Stimulated activated CD8-positive, alpha-beta memory T cell treated with anti-CD3 and anti-CD28 coated beads, Interleukin-15, amount 100 ng/mL, for 4 hours (primary cell): ENCODE measurements around the gene SAYSD1.

ENCODE experiments used
- DNase-seq, 2 donors: peaks; one replicate each; pipeline ENCODE4 v3.0.0-alpha.2; 2020; ENCODE audit warnings: low read depth in 2 of 2

SAYSD1 gene

DNA sequence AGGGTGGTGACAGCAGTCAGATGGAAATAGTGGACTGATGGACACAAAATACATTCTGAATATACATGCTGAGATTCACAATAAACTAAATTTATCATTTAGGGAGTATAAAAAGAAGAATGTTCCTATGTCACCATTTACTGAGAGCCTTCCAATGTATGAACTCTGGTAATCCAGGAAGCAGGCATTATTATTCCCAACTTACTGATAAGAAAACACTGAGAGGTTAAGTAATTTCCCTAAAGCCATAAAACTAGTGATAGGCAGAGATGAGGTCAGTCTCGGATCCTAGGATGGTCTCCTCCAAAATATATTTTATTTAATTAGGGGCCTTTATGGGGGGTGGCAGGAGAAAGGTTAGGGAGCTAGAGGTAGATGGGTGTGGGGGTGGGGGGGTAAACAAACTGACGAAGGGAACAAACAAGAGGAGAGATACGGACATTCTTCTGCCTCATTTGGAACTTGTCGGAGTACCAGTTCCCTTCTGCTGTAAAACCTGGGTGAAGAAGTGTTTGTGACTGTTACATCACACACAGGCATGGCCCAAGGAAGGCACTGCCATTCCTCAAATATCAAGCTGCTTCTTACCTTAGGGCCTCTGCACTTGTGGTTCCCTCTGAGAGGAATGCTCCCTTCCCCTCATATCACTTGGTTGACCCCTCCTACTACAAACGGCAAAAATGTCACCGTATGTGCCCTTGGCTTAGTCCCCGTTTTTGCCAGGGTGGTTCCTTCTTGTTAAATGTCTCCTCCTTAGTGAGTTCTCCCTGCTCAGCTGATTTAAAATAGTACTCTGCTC, 6.7 kb downstream of the SAYSD1 start:
- DNase-seq: no peak

DNA sequence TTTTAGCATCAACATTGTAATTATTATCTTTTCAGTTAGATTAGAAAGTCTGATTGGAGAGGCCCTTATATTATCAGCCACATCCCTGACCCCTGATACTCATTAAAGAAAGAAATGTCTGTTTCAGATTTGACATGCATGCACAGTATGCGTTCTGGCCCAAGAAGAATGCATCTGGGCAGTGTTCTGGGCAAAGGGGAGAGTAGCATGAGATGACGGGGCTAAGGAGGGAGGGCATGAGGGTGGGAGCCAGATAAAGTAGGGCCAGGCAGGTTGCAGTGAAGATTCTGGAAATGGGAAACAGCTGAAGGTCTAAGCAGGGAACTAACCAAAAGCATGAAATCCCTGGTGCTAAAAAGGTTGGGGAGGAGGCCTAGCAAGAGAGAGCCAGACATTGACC, 7.3 kb downstream of the SAYSD1 start:
- no peak for DNase-seq

DNA sequence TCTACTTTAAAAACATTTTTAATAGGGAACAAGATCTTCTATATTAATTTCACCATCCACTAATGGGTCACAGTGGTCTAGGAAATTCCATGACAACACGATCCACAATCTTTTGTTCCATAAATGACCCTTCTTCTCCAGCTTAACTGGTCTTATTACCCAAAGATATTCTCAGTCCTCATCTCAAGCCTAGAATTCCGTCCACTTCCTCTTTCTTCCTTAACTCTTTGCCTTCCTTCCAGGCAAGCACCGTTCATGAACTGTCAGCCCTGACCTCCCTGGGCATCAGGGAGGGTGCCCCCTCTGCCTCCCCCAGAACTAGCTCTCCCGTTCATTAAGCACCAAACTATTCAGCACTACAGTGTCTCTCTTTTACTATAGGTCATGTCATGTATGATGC, 8.0 kb downstream of the SAYSD1 start:
- DNase-seq: no peak

DNA sequence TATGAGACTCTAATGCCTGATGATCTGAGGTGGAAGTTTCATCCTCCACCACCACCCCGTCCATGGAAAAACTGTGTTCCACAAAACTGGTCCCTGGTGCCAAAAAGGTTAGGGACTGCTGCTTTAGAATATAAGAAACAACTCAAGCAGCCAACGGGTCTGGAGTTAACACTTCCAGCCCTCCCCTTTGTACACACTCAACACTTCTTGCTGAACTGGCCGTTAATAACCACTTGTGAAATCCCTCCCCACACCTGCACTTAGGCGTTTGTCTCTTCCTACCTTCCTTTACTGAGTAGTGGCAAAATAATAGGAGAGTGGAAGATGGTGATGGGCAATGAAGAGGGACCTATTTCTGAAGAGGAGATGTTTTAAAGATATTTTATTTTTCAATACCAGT, 10.5 kb downstream of the SAYSD1 start:
- no peak for DNase-seq

DNA sequence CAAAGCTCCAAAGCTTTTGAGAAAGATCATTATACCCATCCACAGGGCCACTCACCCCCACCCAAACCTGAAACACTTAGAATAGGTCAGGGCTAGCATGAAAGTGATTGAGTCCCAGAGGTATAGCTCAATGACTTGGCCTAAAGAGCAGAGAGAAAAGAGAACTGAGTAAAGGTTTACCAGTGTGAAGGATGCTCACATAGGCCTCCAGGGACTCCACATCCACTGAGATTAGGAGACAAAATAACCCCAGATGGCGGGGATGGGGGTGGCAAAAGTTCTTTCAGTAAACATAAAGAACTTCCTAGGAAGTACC, 12.2 kb downstream of the SAYSD1 start:
- no peak for DNase-seq

DNA sequence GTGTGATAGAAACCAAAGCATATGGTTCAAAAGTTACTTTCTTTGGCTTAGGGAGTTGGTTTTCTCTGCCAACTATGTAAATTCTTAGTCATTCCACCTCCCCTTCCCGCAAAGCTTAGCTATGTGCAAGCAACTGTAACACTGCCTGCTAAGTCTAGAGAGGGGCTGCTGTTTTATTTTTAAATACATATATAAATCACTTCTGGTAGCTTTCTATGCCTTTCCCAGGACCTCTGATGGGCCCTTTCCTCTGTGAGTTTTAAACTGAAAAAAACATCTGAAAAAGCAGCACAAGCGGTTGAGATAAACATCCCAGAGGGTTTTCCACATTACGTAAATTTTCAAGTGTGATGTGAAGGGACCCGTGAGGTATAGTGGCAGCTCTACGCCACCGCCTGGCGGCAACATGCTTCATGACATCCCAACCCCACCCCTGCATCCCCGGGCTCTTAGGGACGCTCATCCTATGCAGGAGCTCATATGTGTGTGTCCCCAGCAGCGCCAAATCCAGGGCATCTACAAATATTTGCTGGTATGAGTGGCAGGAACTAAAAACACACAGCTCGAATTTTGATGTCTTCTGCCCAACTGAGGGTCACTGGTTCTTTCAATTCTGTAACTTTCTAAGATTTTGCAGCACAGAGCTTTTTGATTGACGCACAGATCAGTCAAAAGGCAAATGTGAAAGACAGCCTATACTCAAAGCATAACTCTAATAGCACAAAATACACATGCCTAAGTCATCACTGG, 12.7 kb downstream of the SAYSD1 start:
- no peak for DNase-seq

DNA sequence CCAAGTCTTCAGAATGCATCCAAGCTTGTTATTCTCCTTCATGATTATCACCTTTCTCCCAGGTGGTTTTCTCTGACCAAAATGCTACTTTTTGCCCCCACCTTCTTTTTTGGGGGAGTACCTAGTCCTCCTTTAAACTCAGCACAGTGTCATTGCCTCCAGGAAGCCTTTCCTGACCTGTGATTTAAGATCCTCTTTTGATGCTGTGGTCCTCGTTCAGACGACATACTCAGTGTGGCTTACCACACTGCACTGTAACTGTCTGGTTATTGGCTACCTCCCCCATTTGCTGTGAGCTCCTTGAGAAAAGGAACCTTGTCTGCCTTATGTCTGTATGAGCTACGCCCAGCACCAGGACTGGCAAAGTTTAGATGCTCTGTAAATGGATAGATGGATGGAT, 14.6 kb downstream of the SAYSD1 start:
- DNase-seq: no peak

DNA sequence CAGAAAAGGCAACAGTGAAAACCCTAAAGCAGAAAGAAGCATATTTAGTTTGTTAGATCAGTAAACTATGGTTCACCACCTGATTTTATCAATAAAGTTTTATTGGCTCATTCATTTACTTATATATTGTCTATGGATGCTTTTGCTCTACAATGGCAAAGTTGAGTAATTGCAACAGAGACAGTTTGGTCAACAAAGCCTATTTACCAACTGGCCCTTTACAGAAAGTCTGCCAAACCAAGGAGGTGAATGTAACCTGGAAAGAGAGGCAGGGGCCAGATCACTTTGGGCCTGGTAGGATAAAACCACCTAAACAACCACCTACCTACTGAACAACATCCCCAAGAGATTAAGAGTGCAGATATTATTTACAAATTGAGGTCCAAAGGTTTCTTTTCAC, 19.4 kb downstream of the SAYSD1 start:
- DNase-seq: no peak

DNA sequence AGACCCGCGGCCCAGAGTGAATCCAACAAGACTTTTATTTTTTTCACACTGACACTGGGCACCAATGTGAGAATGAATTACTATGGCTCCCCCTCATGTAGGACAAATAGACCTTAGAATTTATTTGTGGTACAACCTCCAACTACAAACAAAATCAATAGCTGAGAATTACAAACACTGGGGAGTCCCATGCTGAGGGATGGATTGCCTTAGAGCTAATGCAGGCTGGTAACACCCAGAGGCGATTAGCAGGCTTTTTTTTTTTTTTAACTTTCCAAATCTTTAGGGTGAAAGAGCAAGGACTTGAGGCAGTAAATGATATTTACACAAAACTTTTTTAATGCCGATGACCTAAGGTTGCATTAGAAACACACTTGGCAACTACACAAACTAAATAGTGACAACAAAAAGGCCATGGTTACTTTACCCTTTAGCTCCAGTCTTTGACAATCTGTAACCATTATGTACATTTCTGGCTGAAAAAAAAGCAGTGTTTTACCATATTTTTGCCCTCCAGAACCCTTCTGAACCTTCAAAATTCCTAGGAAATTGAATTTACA, 21.8 kb downstream of the SAYSD1 start:
- no peak for DNase-seq

DNA sequence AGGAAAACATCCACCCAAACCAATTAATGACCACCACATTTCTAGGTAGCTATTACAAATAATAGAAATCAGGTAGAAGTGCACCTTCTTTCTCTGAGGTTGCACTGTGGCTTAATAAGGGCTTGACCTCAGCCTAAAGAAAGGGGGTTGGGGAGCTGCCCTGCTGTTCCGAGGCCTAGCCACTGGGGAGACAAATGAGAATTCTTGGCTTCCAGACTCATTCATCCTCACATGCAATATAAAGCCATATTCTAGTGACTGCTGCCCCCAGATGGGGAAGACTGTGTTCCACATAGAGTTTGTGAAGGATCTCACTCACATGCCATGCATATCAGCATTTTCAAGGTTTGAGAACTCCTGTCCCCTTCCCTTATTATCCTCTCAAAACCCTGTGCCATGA, 22.9 kb downstream of the SAYSD1 start:
- DNase-seq: no peak

DNA sequence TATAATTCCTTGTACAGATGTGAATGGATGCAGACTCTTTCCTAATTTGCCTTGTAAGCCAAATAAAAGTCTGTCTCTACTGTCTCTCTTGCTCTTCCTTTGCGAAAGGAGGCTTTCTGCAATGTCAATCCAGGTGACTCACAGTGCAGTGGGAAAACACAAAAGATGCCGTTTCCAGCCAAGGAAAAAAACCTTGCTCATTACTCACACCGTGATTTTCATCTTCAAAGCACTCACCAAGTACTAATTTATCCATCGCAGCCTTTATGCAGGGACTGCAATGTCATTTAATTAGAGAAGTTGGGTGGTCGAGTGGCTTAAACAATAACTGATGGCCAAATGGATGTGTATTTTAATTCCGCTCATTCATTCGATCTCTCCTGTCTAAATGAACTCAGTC, 23.8 kb downstream of the SAYSD1 start:
- no peak for DNase-seq

DNA sequence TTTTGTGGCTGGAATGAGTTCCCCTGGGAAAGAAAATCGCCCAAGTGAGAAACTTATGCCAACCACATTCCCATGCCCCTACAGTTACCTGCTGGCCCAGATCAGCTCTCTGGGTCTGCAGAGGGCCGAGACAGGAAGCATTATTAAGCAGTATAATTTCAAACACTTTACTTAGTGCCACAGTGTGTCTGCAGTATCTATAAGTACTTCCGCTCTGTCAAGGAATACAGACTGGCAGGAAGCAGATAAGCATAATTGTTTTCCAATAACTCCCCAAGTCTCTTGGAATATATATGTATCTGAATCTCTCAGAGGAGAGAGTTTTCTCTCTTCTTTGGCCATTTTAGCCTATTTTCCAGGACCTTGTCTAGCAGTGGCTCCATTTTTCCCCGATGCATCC, 24.9 kb downstream of the SAYSD1 start:
- no peak for DNase-seq

DNA sequence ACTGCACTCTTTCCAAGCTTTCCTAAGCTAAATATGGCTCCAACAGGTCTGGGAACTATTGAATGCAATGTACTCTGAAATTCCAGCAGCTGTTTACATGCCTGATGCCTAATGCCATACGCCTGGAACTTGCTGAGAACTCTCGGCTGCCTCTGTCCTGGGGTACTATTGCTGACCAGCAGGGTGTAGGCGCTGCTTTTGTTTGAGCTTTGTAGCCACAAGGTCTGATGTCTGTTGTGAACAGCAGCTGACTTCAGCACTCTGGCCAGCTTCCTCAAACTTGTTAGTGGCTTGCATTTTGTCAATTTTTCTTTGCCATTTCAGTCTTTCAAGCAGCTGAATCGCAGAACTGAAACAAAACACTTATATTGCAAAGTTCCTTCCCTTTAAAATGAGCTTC, 26.7 kb downstream of the SAYSD1 start:
- DNase-seq: no peak

DNA sequence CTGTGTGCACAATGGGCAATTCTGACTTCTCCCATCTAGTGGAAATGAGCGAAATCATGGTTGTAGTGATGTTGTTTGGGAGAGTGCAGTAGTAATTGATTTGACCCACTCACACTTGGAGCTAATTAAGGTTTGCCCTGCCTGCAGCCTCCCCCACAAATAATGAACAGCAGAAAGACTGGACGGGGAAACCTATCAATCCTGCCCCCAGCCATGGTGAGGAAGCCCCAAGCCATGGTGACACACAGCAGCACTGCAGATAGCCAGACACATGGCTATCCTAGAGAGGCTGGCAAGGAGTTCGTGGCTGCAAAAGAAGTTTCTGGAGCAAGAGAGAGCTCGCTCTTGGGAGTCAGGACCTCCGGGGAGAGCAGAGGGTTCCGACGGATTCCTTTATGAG, 27.8 kb downstream of the SAYSD1 start:
- DNase-seq: no peak

DNA sequence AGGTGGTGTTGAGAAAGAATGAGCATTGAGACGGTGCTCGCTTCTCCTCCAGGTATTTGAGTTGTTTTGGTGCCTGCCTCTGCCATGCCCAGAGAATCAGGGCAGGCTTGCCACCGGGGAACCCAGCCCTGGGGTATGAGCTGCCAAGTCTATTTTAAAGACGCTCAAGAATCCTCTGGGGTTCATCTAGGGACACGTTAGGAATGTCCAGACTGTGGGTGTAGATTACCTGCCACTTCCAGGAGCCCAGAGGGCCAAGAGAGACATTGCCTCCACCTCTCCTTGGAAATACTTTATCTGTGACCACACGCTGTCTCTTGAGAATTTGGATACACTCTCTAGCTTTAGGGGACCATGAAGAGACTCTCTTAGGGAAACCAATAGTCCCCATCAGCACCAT, 28.3 kb downstream of the SAYSD1 start:
- no peak for DNase-seq

DNA sequence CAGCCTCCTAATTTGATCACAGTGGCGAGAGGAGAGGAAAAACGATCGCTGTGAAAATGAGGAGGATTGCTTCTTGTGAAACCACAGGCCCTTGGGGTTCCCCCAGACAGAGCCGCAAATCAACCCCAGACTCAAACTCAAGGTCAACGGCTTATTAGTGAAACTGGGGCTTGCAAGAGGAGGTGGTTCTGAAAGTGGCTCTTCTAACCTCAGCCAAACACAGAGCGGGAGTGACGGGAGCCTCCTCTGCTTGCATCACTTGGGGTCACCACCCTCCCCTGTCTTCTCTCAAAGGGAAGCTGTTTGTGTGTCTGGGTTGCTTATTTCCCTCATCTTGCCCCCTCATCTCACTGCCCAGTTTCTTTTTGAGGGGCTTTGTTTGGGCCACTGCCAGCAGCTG, 28.7 kb downstream of the SAYSD1 start:
- no peak for DNase-seq

DNA sequence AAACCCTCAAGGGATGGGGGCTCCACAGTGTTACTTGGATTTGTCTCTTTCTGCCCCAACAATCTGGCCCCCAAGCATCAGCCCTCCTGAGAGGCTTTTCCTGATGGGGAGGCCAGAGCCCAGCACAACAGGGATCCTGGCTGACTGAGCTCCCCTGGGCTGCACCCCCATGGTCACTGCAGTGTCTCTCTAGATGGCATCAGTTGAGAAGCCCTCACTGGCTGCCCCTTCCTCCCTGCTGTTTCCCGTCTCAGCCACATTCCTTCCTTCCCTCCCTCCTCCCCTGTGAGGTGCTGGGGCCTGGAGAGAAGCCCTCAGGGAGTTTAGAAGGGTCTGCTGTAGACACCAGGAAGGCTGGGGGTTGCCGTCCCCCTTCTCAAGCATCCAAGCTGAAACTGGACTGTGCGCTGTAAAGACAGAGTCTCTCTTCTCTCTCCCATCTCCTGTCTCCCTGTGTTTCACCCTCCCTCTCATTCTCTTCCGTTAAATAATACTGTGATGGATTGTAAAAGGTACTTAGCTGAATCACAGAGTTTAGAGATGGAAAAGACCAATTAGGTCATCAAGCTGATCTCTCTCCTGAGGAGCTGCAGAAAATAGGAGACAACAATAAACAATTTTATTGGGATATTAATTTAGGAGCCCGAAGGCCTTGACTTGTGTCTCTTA, 29.7 kb downstream of the SAYSD1 start:
- DNase-seq: no peak

DNA sequence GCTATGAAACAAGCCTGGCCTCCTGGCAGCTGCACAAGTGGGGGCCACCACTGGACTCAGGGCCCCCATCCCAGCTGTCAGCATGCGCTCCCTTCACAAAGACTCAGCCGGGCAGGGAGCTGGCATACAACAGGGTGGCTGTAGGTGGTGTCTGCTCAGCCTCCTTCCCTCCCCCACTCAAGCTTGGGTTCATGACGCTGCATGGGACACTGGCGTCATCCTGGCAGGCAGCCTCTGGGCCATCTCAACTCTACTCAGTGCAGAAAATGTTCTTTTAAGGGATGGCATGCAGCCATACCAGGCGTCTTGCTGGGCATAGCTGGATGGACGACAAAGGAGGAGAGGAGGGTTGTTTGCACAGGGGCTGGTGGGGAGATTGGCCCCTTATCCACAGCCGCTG, 30.5 kb downstream of the SAYSD1 start:
- no peak for DNase-seq

DNA sequence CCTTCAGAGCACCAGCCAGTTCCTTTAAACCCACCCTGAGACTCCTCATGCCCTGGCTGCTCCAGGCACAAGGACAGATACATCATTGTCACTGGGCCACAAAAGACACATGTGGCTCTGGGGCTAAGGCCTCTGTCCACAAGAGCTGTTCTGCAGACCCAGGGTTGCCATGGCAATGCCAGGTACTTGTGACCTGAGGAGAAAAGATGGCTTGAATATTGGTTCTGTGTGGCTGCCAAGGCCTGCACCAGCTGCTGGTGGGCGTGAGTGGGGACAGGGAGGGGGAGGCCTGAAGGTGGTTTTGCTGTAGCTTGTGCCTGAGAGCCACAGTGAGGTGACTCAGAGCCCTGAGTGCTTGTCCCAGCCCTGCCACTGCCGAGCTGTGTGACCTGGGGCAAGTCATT, 31.8 kb downstream of the SAYSD1 start:
- no peak for DNase-seq

DNA sequence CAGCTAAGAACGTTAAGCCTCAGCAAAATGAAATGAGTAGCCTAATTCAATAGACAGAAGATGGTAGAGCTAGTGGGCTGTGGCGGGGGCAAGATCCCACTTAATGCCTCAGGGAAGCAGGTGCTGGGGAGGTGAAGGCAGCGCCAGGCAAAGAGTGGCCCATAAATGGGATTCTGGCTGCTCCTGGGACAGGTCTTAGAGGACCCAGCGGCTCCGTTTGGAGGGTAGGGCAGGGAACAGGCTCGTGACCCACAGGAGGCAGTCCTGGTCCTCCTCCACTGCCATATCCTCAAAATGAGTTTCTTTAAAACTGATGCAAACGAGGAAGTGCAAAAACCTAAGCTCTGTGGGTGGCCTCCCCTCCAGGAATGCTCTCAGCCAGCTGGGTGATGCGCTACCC, 32.7 kb downstream of the SAYSD1 start:
- no peak for DNase-seq

DNA sequence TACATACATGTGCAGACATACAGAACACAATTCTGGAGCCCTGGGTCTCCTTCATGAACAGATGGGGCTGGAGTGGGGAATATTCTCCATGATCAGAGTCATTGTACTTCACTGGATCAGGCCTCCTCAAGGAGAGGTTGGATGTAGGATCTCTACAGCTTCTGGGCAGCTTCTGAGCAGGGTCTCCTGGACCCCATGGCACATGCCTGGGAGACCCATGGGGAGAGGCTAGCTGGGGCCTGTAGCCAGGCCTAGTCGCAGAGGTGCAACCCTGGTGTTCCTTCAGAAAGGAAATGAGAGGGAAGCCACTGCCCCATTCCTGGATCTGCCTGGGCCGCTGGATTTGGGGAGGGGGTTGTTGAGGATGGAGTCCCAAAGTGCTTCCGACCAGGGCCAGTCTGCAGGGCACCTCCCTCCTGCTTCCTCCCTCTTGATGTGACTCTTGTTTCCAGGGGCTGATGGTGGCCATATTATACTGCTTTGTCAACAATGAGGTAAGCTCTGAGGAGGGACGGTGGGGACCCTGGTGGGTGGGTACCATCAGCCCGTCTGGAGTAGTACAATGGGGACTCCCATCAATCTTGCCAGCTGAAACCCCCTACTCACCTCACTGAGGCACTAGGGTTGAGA, 34.6 kb downstream of the SAYSD1 start:
- no peak for DNase-seq
